GM12878 (cell line): ENCODE measurements around the gene TET2. TPM values are rescaled to one million over a fixed set of nuclear protein-coding genes. Genes with fewer than 3 reads are reported as not detected.

ENCODE experiments used
- ATAC-seq: fragments of 200-7000 bp; cut with Tn5 transposase; 3 replicates; pipeline ENCODE4 v1.9.1; 2020; ENCODE audit warnings: mild to moderate bottlenecking, moderate library complexity
- BruUV-seq: library from RNA; stranded (reverse); fragments of 400-500 nt; replicated peaks from 2 replicates; lab custom pipeline; 2021; lab: Mats Ljungman, UMichigan
- CTCF ChIA-PET: fragments of 300-600 bp; sonication (Branson Sonifier 250); formaldehyde crosslinking; extraction: SDS; loops from one replicate; lab custom pipeline; 2021; ENCODE audit warnings: inconsistent platforms; lab: Yijun Ruan, JAX
- POLR2A ChIA-PET: fragments of 350-600 bp; formaldehyde crosslinking; extraction: SDS; loops from one replicate; lab custom pipeline; 2021; ENCODE audit warnings: inconsistent platforms; lab: Charles Lee
- RAD21 ChIA-PET: fragments of 300-600 bp; sonication (Branson Sonifier 250); formaldehyde crosslinking; loops from one replicate; lab custom pipeline; 2023; ENCODE audit warnings: antibody characterized with exemption; ENCODE audit not compliant: unreplicated experiment; lab: Charles Lee
- SMC1A ChIA-PET: fragments of 300-600 bp; sonication (Branson Sonifier 250); formaldehyde crosslinking; loops from one replicate; lab custom pipeline; 2023; ENCODE audit not compliant: unreplicated experiment, uncharacterized antibody; lab: Charles Lee
- DNase-seq: peaks from one replicate; pipeline ENCODE4 v3.0.0-alpha.2; 2011; ENCODE audit warnings: low read depth, low spot score
- FAIRE-seq: peaks from 3 replicates; lab custom pipeline; 2011; peaks lifted over from hg19 to GRCh38; lab: Jason Lieb, UNC
- H2AFZ ChIP-seq: 2 replicates; pipeline ENCODE4 v1.6.0; 2011; ENCODE audit warnings: low read depth, low read length, control low read depth; ENCODE audit not compliant: control insufficient read depth
- H3K27ac ChIP-seq: 2 replicates; pipeline ENCODE4 v1.5.1; 2011; ENCODE audit warnings: control low read depth; ENCODE audit not compliant: control insufficient read depth, insufficient read depth
- H3K27me3 ChIP-seq, 2 experiments: replicated peaks in 1 of 2; 2 replicates each; pipeline versions ENCODE4 v1.6.0 to v1.6.1; 2011; ENCODE audit warnings: low read length in 1 of 2; ENCODE audit not compliant: control insufficient read depth in 2 of 2, insufficient read depth in 2 of 2
- H3K36me3 ChIP-seq, 2 experiments: 2 replicates each; pipeline ENCODE4 v1.5.1; 2011; ENCODE audit warnings: low read length in 1 of 2; ENCODE audit not compliant: control insufficient read depth in 2 of 2, insufficient read depth in 2 of 2
- H3K4me1 ChIP-seq: 2 replicates; pipeline ENCODE4 v1.6.1; 2011; ENCODE audit warnings: mild to moderate bottlenecking, low read length, moderate library complexity, mixed read lengths; ENCODE audit not compliant: control insufficient read depth, insufficient read depth
- H3K4me2 ChIP-seq: 2 replicates; pipeline ENCODE4 v1.6.0; 2011; ENCODE audit warnings: control low read depth; ENCODE audit not compliant: control insufficient read depth, insufficient read depth
- H3K4me3 ChIP-seq: fragments of 200-600 bp; sonication (generic); 2 replicates; pipeline ENCODE4 v1.5.1; 2016
- H3K79me2 ChIP-seq: 2 replicates; pipeline ENCODE4 v1.6.0; 2011; ENCODE audit warnings: low read length; ENCODE audit not compliant: control insufficient read depth, insufficient read depth
- H3K9ac ChIP-seq: 2 replicates; pipeline ENCODE4 v1.8.0; 2011; ENCODE audit warnings: low read length, control low read depth, mixed read lengths; ENCODE audit not compliant: control insufficient read depth, insufficient read depth
- H3K9me3 ChIP-seq: replicated peaks from 3 replicates; pipeline ENCODE4 v1.5.1; 2011; ENCODE audit warnings: mild to moderate bottlenecking, low read length; ENCODE audit not compliant: control insufficient read depth, insufficient read depth
- H4K20me1 ChIP-seq: 2 replicates; pipeline ENCODE4 v1.6.0; 2011; ENCODE audit not compliant: control insufficient read depth, insufficient read depth
- CREM ChIP-seq: IDR thresholded peaks from 2 replicates; pipeline ENCODE4 v1.6.1; 2014; ENCODE audit warnings: antibody characterized with exemption, low read depth
- MAX ChIP-seq: IDR thresholded peaks from 2 replicates; pipeline ENCODE4 v1.6.1; 2012; ENCODE audit warnings: low read depth, low read length, improper control_type of control experiment
- MTA2 ChIP-seq: fragments of 450-650 bp; IDR thresholded peaks from 2 replicates; pipeline ENCODE4 v1.6.1; 2016; ENCODE audit warnings: low read depth, mild to moderate bottlenecking, moderate library complexity
- NRF1 ChIP-seq: conservative IDR thresholded peaks from 2 replicates; pipeline ENCODE4 v1.6.1; 2011; ENCODE audit warnings: mild to moderate bottlenecking, low read depth, low read length, improper control_type of control experiment
- PRDM15 ChIP-seq: fragments of 450-650 bp; formaldehyde crosslinking; IDR thresholded peaks from 2 replicates; pipeline ENCODE4 v1.4.0; 2020; ENCODE audit warnings: mild to moderate bottlenecking, moderate library complexity
- RUNX3 ChIP-seq: IDR thresholded peaks from 2 replicates; pipeline ENCODE4 v1.6.1; 2012; ENCODE audit warnings: low read length, inconsistent platforms
- TBL1XR1 ChIP-seq: IDR thresholded peaks from 2 replicates; pipeline ENCODE4 v1.6.1; 2012; ENCODE audit warnings: low read depth, low read length, improper control_type of control experiment
- ZBTB4 ChIP-seq: fragments of 450-650 bp; formaldehyde crosslinking; IDR thresholded peaks from 2 replicates; pipeline ENCODE4 v1.4.0; 2022; ENCODE audit warnings: mild to moderate bottlenecking, moderate library complexity
- WGBS: methylation state at CpG from one replicate; pipeline ENCODE4 v1.1.6; 2016; ENCODE audit warnings: low lambda C conversion rate; ENCODE audit not compliant: insufficient replicate concordance, insufficient coverage; ENCODE audit errors: missing lambda C conversion rate; 5-methylcytosine and 5-hydroxymethylcytosine counted together
- in situ Hi-C: fragments of 300-500 bp; cut with MboI; formaldehyde crosslinking; loops from 9 replicates; pipeline ENCODE4 v1.14.3; 2018; ENCODE audit warnings: mixed read lengths
- intact Hi-C: fragments of 100-400 bp; cut with micrococcal nuclease; formaldehyde crosslinking; loops from one replicate; pipeline ENCODE4 v1.14.2; 2022; ENCODE audit not compliant: unreplicated experiment
- polyA plus RNA-seq, 11 experiments: library from polyadenylated mRNA; depleted of rRNA in 4 of 11; unstranded in 6 of 11; stranded (reverse) in 5 of 11; fragments of >200 nt; fragmentation: Nextera tagmentation in 4 of 11; fragmentation: Illumina TruSeq in 1 of 11; extraction: Ambion mirVana in 4 of 11; extraction: Trizol in 1 of 11; gene quantifications; 1 replicate in 1 of 11; 2 replicates in 10 of 11; pipeline versions ENCODE4 v1.2.1 to v1.2.3, GENCODE V29; 2011 to 2016; ENCODE audit warnings: inconsistent platforms in 2 of 11, missing spikeins in 2 of 11, low read depth in 1 of 11
- total RNA-seq, 4 experiments: library from RNA; depleted of rRNA in 3 of 4; stranded (reverse); fragments of >200 nt in 3 of 4; fragmentation: Illumina TruSeq in 1 of 4; extraction: Trizol in 1 of 4; gene quantifications; 2 replicates each; pipeline versions ENCODE4 v1.2.1 to v1.2.3, GENCODE V29; 2013 to 2021

TET2 gene
- total and polyA plus RNA-seq, 10 of the 15 experiments (the other 5 are each of a cell fraction or from before 2014, with no cell fraction given) = 3.7 to 49.0 (median 27.5) TPM

GRCh38 chr4:105276361-105277104, 129.9 kb downstream of the TET2 start:
- no peak overlapping the region for H2AFZ ChIP-seq
- H3K4me1 ChIP-seq = no peaks in the 10 kb centered on the region
- no peak for DNase-seq
- no peak for TF ChIP-seq TBL1XR1
- no peak for TF ChIP-seq NRF1
- TF ChIP-seq RUNX3 = peak; percentile 19; the same call in 1 of the 2 replicates
- no peak for TF ChIP-seq ZBTB4 (CRISPR knock-in tag)
- no peak for TF ChIP-seq MTA2
- TF ChIP-seq PRDM15 (CRISPR knock-in tag) = no peak
- TF ChIP-seq MAX = no peak
- no peak for TF ChIP-seq CREM
- CTCF ChIA-PET = interaction anchor here (0.8 to 1.7 kb wide), 4 partner anchors 15 to 197 kb away, joined by 3 to 5 read pairs (median 3); no protein-coding TSS in a partner anchor
- no peak overlapping the region for H3K27ac ChIP-seq
- no peak overlapping the region for H3K9ac ChIP-seq
- no peak overlapping the region for H3K4me3 ChIP-seq
- SMC1A ChIA-PET = interaction anchor here (0.7 to 1.8 kb wide), 7 partner anchors 13 to 197 kb away, joined by 3 to 6 read pairs (median 3); no protein-coding TSS in a partner anchor
- H3K79me2 ChIP-seq = no peaks in the 10 kb centered on the region
- no peaks in the 10 kb centered on the region for H3K27me3 ChIP-seq
- in situ Hi-C loops = no loop called here
- no peak; the same call in 2 of the 3 replicates for ATAC-seq
- BruUV-seq = no TSS peak
- intact Hi-C loops = no loop called here
- FAIRE-seq = no peak
- POLR2A ChIA-PET = no interaction called here
- H3K4me2 ChIP-seq = no peak overlapping the region
- RAD21 ChIA-PET = interaction anchor here (1.4 to 1.7 kb wide), 2 partner anchors 195 to 197 kb away, joined by 3 read pairs; partner anchors contain the start of gene PPA2
- H3K36me3 ChIP-seq = peaks cover 8 to 28% of the 10 kb centered on the region in 2 experiments
- 68% methylated on average over 9 of the region's 9 CpGs for WGBS
- H3K9me3 ChIP-seq = no peaks in the 10 kb centered on the region
- H4K20me1 ChIP-seq = no peaks in the 10 kb centered on the region
